Natural killer cell (primary cell): ENCODE results near the gene CD52. TPM values are rescaled to one million over a fixed set of nuclear protein-coding genes. Genes with fewer than 3 reads are reported as not detected.

Experiments used
- ATAC-seq, 3 donors: fragments of 150-1000 bp in 2 of 3; fragments of 200-7000 bp in 1 of 3; cut with Tn5 transposase; 1 replicate in 1 of 3; 2 replicates in 2 of 3; pipeline ENCODE4 v1.10.0; 2021; ENCODE audit warnings: mild to moderate bottlenecking in 2 of 3, moderate library complexity in 2 of 3
- DNase-seq, 2 donors: peaks; one replicate each; pipeline versions ENCODE4 v3.0.0 to v3.0.0-alpha.2; 2013 to 2021; ENCODE audit warnings: mixed read lengths in 1 of 2
- H3K27ac ChIP-seq: one replicate; pipeline ENCODE4 v1.5.1; 2013; ENCODE audit warnings: mild to moderate bottlenecking, low read length
- H3K27me3 ChIP-seq: one replicate; pipeline ENCODE4 v1.6.1; 2013; ENCODE audit warnings: low read length; ENCODE audit not compliant: control insufficient read depth, insufficient read depth
- H3K36me3 ChIP-seq: one replicate; pipeline ENCODE4 v1.6.1; 2013; ENCODE audit warnings: low read length; ENCODE audit not compliant: control insufficient read depth, insufficient read depth
- H3K4me1 ChIP-seq: one replicate; pipeline ENCODE4 v1.6.1; 2013; ENCODE audit warnings: low read length; ENCODE audit not compliant: control insufficient read depth, insufficient read depth
- H3K4me3 ChIP-seq: one replicate; pipeline ENCODE4 v1.5.1; 2013; ENCODE audit warnings: low read length
- H3K9me3 ChIP-seq: one replicate; pipeline ENCODE4 v1.6.1; 2013; ENCODE audit warnings: low read length; ENCODE audit not compliant: control insufficient read depth, insufficient read depth
- H3K27ac Mint-ChIP-seq, 2 donors: one replicate each; pipeline ENCODE4 v1.8.0; 2022; ENCODE audit warnings: mild to moderate bottlenecking in 2 of 2, mixed read lengths in 2 of 2, moderate library complexity in 1 of 2
- H3K27me3 Mint-ChIP-seq, 2 donors: one replicate each; pipeline ENCODE4 v1.8.0; 2022; ENCODE audit warnings: low read depth in 2 of 2, mixed read lengths in 2 of 2
- H3K36me3 Mint-ChIP-seq: one replicate; pipeline ENCODE4 v1.8.0; 2022; ENCODE audit warnings: mixed read lengths
- H3K4me1 Mint-ChIP-seq, 2 donors: one replicate each; pipeline ENCODE4 v1.8.0; 2022; ENCODE audit warnings: mixed read lengths in 2 of 2
- H3K4me3 Mint-ChIP-seq: one replicate; pipeline ENCODE4 v1.8.0; 2022; ENCODE audit warnings: mild to moderate bottlenecking, moderate library complexity, mixed read lengths
- H3K9me3 Mint-ChIP-seq, 2 donors: one replicate each; pipeline ENCODE4 v1.8.0; 2022; ENCODE audit warnings: mixed read lengths in 2 of 2
- CTCF ChIP-seq: fragments of 200-600 bp; IDR thresholded peaks from one replicate; pipeline ENCODE4 v1.8.0; 2022; ENCODE audit warnings: antibody characterized with exemption
- WGBS: methylation state at CpG from one replicate; pipeline ENCODE4 v1.1.7; 2013; ENCODE audit warnings: missing lambda C conversion rate; ENCODE audit not compliant: insufficient coverage; 5-methylcytosine and 5-hydroxymethylcytosine counted together
- intact Hi-C: fragments of 100-400 bp; cut with micrococcal nuclease; formaldehyde crosslinking; loops from one replicate; pipeline ENCODE4 v1.14.2; 2022
- total RNA-seq, 4 donors: library from RNA; stranded (reverse); fragments of 120-200 nt in 1 of 4; gene quantifications; one replicate each; pipeline versions ENCODE4 v1.2.3 to v1.2.4, GENCODE V29; 2013 to 2022

The CD52 gene
- total RNA-seq, 3 donors from 2014 or later (not counting 1 experiment from before 2014, with no cell fraction given) = 454 to 485 (median 482) TPM

GRCh38 chr1:26344147-26344920 lies 26.6 kb downstream of the CD52 start:
- Mint-ChIP-seq H3K36me3 (no peaks in the 10 kb centered on the region), H3K4me1 (peaks cover 0 to 7% of the 10 kb centered on the region in 2 donors), H3K9me3 (no peaks in the 10 kb centered on the region), H3K4me3 (no peak overlapping the region), H3K27ac (no peak overlapping the region), H3K27me3 (peaks cover 0 to 14% of the 10 kb centered on the region in 2 donors)
- no peak for DNase-seq
- H3K36me3 ChIP-seq = no peaks in the 10 kb centered on the region
- intact Hi-C loops = no loop called here
- no peak overlapping the region for H3K4me3 ChIP-seq
- no peaks in the 10 kb centered on the region for H3K4me1 ChIP-seq
- H3K9me3 ChIP-seq = no peaks in the 10 kb centered on the region
- no peaks in the 10 kb centered on the region for H3K27me3 ChIP-seq
- TF ChIP-seq CTCF = no peak
- ATAC-seq = no peak
- no peak overlapping the region for H3K27ac ChIP-seq
- 89% methylated on average over 15 of the region's 15 CpGs for WGBS

- Histone ChIP-seq H3K4me1 (no peaks in the 10 kb centered on the region), H3K27ac (no peak overlapping the region), H3K36me3 (no peaks in the 10 kb centered on the region), H3K9me3 (no peaks in the 10 kb centered on the region), H3K4me3 (no peak overlapping the region), H3K27me3 (no peaks in the 10 kb centered on the region)
- intact Hi-C loops = no loop called here
- H3K36me3 Mint-ChIP-seq = no peaks in the 10 kb centered on the region
- no peak for DNase-seq
- peaks cover 0 to 7% of the 10 kb centered on the region in 2 donors for H3K4me1 Mint-ChIP-seq
- no peak for TF ChIP-seq CTCF
- H3K9me3 Mint-ChIP-seq = no peaks in the 10 kb centered on the region
- H3K27ac Mint-ChIP-seq = no peak overlapping the region
- H3K27me3 Mint-ChIP-seq = peaks cover 0 to 17% of the 10 kb centered on the region in 2 donors
- H3K4me3 Mint-ChIP-seq = no peak overlapping the region
- ATAC-seq = no peak
- WGBS = 87% methylated on average over 15 of the region's 15 CpGs
Observed at GRCh38 chr1:26345718-26346117, 28.0 kb downstream of the CD52 start.

GRCh38 chr1:26346274-26347033 lies 28.7 kb downstream of the CD52 start:
- ATAC-seq (no peak), DNase-seq (no peak)
- no peak overlapping the region for H3K27ac Mint-ChIP-seq
- peaks cover 0 to 20% of the 10 kb centered on the region in 2 donors for H3K27me3 Mint-ChIP-seq
- no peaks in the 10 kb centered on the region for H3K4me1 ChIP-seq
- H3K36me3 ChIP-seq = no peaks in the 10 kb centered on the region
- no peak for TF ChIP-seq CTCF
- H3K4me3 Mint-ChIP-seq = no peak overlapping the region
- H3K4me1 Mint-ChIP-seq = peaks cover 0 to 7% of the 10 kb centered on the region in 2 donors
- WGBS = 71% methylated on average over 10 of the region's 10 CpGs
- no peak overlapping the region for H3K27ac ChIP-seq
- H3K9me3 Mint-ChIP-seq = no peaks in the 10 kb centered on the region
- H3K36me3 Mint-ChIP-seq = no peaks in the 10 kb centered on the region
- no peaks in the 10 kb centered on the region for H3K9me3 ChIP-seq
- intact Hi-C loops = no loop called here
- H3K4me3 ChIP-seq = no peak overlapping the region
- H3K27me3 ChIP-seq = no peaks in the 10 kb centered on the region
